Ecto neural progenitor cell (in vitro differentiated cells): Measurements from ENCODE around the gene DAD1.
"Not testable (repeated sequence)": the region's sequence is repeated elsewhere in the genome, so short reads cannot be mapped to it uniquely, and the experiment has no call there.

Experiments
- DNase-seq: peaks from one replicate; pipeline ENCODE4 v3.0.0-alpha.2; 2018; ENCODE audit warnings: low spot score

DAD1 gene

GRCh38 chr14:22567437-22567836 lies 21.6 kb downstream of the DAD1 start:
- no peak for DNase-seq

GRCh38 chr14:22566845-22567244 lies 22.2 kb downstream of the DAD1 start:
- no peak for DNase-seq

GRCh38 chr14:22566266-22566665 lies 22.8 kb downstream of the DAD1 start:
- not testable (repeated sequence) for DNase-seq

GRCh38 chr14:22565391-22565945 lies 23.6 kb downstream of the DAD1 start:
- no peak for DNase-seq

GRCh38 chr14:22564463-22564862 lies 24.6 kb downstream of the DAD1 start:
- DNase-seq, result no peak

- DNase-seq, result no peak
These were observed 25.0 kb downstream of the DAD1 start for GRCh38 chr14:22563987-22564386.

GRCh38 chr14:22561661-22562579 lies 27.1 kb downstream of the DAD1 start:
- no peak for DNase-seq

GRCh38 chr14:22561366-22561660 lies 27.7 kb downstream of the DAD1 start:
- DNase-seq, result no peak

- DNase-seq, result no peak
These were observed 28.2 kb downstream of the DAD1 start for GRCh38 chr14:22560662-22561365.

- DNase-seq, result no peak
These were observed 30.0 kb downstream of the DAD1 start for GRCh38 chr14:22559041-22559440.

GRCh38 chr14:22558221-22558913 lies 30.7 kb downstream of the DAD1 start:
- no peak for DNase-seq

- DNase-seq, result no peak
These were observed 31.2 kb downstream of the DAD1 start for GRCh38 chr14:22557846-22558220.

GRCh38 chr14:22556990-22557623 lies 31.9 kb downstream of the DAD1 start:
- peak; percentile 92 for DNase-seq

GRCh38 chr14:22556021-22556989 lies 32.7 kb downstream of the DAD1 start:
- no peak for DNase-seq

- DNase-seq, result no peak
These were observed 33.5 kb downstream of the DAD1 start for GRCh38 chr14:22555384-22556011.

- DNase-seq, result no peak
These were observed 34.3 kb downstream of the DAD1 start for GRCh38 chr14:22554498-22555383.

GRCh38 chr14:22553861-22554497 lies 35.0 kb downstream of the DAD1 start:
- not testable (repeated sequence) for DNase-seq

- DNase-seq, result no peak
These were observed 35.6 kb downstream of the DAD1 start for GRCh38 chr14:22553445-22553844.

- no peak for DNase-seq
These were observed 36.3 kb downstream of the DAD1 start for GRCh38 chr14:22552827-22553076.
